ENCODE results near the gene ADCY3. TPM values are rescaled to one million over a fixed set of nuclear protein-coding genes. Genes with fewer than 3 reads are reported as not detected.

ADCY3 gene
- total RNA-seq, 2 experiments from 2014 or later: 28.1 to 31.4 TPM

DNA sequence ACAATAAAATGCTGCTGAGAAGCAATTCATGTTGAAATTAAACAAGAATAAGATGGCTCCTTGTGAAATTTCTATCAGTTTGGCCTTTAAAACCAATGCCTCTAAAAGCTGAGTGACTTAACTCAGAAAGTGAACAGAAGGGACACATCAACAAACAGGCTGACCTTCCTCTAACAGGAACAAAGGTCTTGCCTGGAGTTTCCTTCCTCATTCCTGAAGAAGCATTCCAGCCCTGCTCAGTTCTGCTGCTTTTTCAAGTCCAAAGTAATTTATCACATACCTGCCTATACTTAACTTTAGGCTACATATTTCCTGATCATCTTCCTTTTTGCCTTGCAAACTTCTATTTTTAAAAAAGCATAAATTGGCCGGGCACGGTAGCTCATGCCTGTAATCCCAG, 140.9 kb downstream of the ADCY3 start:
- ChIA-PET POLR2A (interaction anchor here (0.6 kb wide), 1 partner anchor 27 kb away, joined by 5 read pairs; no protein-coding TSS in a partner anchor), CTCF (no interaction called here)
- TF ChIP-seq, protein P1, sequence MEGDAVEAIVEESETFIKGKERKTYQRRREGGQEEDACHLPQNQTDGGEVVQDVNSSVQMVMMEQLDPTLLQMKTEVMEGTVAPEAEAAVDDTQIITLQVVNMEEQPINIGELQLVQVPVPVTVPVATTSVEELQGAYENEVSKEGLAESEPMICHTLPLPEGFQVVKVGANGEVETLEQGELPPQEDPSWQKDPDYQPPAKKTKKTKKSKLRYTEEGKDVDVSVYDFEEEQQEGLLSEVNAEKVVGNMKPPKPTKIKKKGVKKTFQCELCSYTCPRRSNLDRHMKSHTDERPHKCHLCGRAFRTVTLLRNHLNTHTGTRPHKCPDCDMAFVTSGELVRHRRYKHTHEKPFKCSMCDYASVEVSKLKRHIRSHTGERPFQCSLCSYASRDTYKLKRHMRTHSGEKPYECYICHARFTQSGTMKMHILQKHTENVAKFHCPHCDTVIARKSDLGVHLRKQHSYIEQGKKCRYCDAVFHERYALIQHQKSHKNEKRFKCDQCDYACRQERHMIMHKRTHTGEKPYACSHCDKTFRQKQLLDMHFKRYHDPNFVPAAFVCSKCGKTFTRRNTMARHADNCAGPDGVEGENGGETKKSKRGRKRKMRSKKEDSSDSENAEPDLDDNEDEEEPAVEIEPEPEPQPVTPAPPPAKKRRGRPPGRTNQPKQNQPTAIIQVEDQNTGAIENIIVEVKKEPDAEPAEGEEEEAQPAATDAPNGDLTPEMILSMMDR (IDR thresholded peaks at IDR 0.05): no peak
- Histone ChIP-seq H3K4me3 (ENCODE audit: low read length) (no peak overlapping the region), H3K9me3 (ENCODE audit: control insufficient read depth in 1 of 2, insufficient read depth in 1 of 2, low read length in 2 of 2) (no peaks in the 10 kb centered on the region), H3K4me1 (ENCODE audit: insufficient read depth, low read length) (no peaks in the 10 kb centered on the region), H3K36me3 (ENCODE audit: insufficient read depth, low read length) (no peaks in the 10 kb centered on the region), H3K27me3 (ENCODE audit: control insufficient read depth in 1 of 2, insufficient read depth in 2 of 2, low read length in 2 of 2) (no peaks in the 10 kb centered on the region), H3K27ac (ENCODE audit: low read depth in 1 of 2, low read length in 2 of 2) (no peak overlapping the region)
- intact Hi-C loops (cut with DNase I, micrococcal nuclease): no loop called here
- no peaks in the 10 kb centered on the region for H3K27me3 Mint-ChIP-seq
- ATAC-seq (ENCODE audit: poor library complexity) (no peak), DNase-seq (no peak)
- H3K9me3 Mint-ChIP-seq: no peaks in the 10 kb centered on the region
- H3K27ac Mint-ChIP-seq: no peak overlapping the region
- no peak overlapping the region for H3K4me3 Mint-ChIP-seq
- H3K4me1 Mint-ChIP-seq (ENCODE audit: low read depth): no peaks in the 10 kb centered on the region
- H3K36me3 Mint-ChIP-seq (ENCODE audit: low read depth): no peaks in the 10 kb centered on the region

DNA sequence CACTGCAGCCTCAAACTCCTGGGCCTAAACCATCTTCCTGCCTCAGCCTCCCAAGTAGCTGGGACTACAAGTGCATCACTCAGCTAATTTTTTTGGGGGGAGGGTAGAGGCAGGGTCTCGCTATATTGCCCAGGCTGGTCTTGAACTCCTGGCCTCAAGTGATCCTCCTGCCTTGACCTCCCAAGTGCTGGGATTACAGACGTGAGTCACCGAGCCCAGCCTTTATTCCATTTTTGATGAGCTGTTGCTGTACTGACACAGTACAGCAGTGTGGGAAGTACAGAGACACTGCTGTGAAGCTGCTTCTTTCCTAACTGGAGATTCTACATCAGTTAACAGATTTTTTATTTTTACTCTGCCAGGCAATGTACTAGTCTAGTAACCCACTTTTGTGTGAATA, 145.7 kb downstream of the ADCY3 start:
- Mint-ChIP-seq H3K27ac (no peak overlapping the region), H3K4me1 (ENCODE audit: low read depth) (no peaks in the 10 kb centered on the region), H3K36me3 (ENCODE audit: low read depth) (peaks cover 11% of the 10 kb centered on the region), H3K9me3 (no peaks in the 10 kb centered on the region), H3K4me3 (no peak overlapping the region), H3K27me3 (no peaks in the 10 kb centered on the region)
- POLR2A ChIA-PET: interaction anchor here (1.1 kb wide), 1 partner anchor 19 kb away, joined by 4 read pairs; the partner anchor contains the start of genes CENPO and PTRHD1
- DNase-seq (no peak), ATAC-seq (ENCODE audit: poor library complexity) (no peak)
- CTCF ChIA-PET: no interaction called here
- Histone ChIP-seq H3K27ac (ENCODE audit: low read depth in 1 of 2, low read length in 2 of 2) (no peak overlapping the region), H3K36me3 (ENCODE audit: insufficient read depth, low read length) (peaks cover 3% of the 10 kb centered on the region), H3K9me3 (ENCODE audit: control insufficient read depth in 1 of 2, insufficient read depth in 1 of 2, low read length in 2 of 2) (no peaks in the 10 kb centered on the region), H3K4me1 (ENCODE audit: insufficient read depth, low read length) (no peaks in the 10 kb centered on the region), H3K4me3 (ENCODE audit: low read length) (no peak overlapping the region), H3K27me3 (ENCODE audit: control insufficient read depth in 1 of 2, insufficient read depth in 2 of 2, low read length in 2 of 2) (no peaks in the 10 kb centered on the region)
- TF ChIP-seq, protein P1 (IDR thresholded peaks at IDR 0.05): no peak
- intact Hi-C loops (cut with DNase I, micrococcal nuclease): no loop called here

DNA sequence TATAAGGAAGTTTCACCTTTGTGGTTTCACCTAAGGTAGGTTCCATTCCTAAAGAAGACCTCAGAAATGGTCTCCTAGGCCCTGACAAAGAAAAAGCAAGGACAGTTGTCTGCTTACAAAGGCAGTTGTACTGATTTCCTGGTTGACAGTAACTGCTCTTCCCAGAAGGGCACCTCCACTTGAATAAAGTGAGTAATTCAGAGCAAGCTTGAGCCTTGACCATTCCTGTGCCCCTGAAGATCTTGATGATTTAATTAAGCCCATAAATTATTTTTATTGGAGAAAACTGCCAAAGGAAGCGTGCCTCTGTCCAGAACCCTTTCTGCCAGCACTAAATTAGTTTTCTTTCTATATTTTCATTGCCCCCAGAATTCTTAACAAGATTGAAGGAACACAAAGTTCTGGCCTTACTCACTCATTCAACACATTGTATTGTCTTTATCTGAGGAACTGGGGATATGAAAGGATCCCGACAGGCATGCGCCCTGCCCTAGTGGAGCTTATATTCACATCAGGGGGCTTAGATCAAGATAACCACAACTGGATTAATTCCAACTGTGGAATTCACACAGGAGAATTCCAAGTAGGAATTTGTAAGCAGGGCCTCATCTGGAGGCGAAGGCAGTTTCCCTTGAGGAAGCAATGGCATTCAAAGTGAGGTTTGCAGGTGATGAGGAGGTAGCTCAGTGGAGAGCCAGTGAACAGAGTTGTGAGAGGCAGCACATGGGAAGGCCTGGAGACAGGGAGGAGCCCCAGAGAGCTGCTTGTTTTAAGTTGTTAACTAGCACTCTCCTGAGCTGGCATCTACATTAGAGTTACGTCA, 148.1 kb downstream of the ADCY3 start:
- no peak for ATAC-seq (ENCODE audit: poor library complexity)
- H3K36me3 ChIP-seq (ENCODE audit: insufficient read depth, low read length): peaks cover 20% of the 10 kb centered on the region
- intact Hi-C loops (cut with DNase I, micrococcal nuclease): no loop called here
- H3K27ac ChIP-seq (ENCODE audit: low read depth in 1 of 2, low read length in 2 of 2): no peak overlapping the region
- no peaks in the 10 kb centered on the region for H3K27me3 ChIP-seq (ENCODE audit: control insufficient read depth in 1 of 2, insufficient read depth in 2 of 2, low read length in 2 of 2)
- H3K4me3 ChIP-seq (ENCODE audit: low read length): no peak overlapping the region
- H3K4me3 Mint-ChIP-seq: no peak overlapping the region
- H3K9me3 Mint-ChIP-seq: no peaks in the 10 kb centered on the region
- H3K9me3 ChIP-seq (ENCODE audit: control insufficient read depth in 1 of 2, insufficient read depth in 1 of 2, low read length in 2 of 2): no peaks in the 10 kb centered on the region
- H3K36me3 Mint-ChIP-seq (ENCODE audit: low read depth): peaks cover 30% of the 10 kb centered on the region
- no peaks in the 10 kb centered on the region for H3K4me1 ChIP-seq (ENCODE audit: insufficient read depth, low read length)
- no peak for DNase-seq
- no peaks in the 10 kb centered on the region for H3K27me3 Mint-ChIP-seq
- TF ChIP-seq, protein P1 (IDR thresholded peaks at IDR 0.05): no peak
- ChIA-PET POLR2A (no interaction called here), CTCF (interaction anchor here (0.7 kb wide), 1 partner anchor 14 kb away, joined by 3 read pairs; no protein-coding TSS in a partner anchor)
- no peaks in the 10 kb centered on the region for H3K4me1 Mint-ChIP-seq (ENCODE audit: low read depth)
- H3K27ac Mint-ChIP-seq: no peak overlapping the region
